Liver (tissue), 9 donors: ENCODE results near the gene ZDHHC8. TPM values are rescaled to one million over a fixed set of nuclear protein-coding genes. Genes with fewer than 3 reads are reported as not detected.

Source experiments
- DNase-seq: peaks from one replicate; pipeline ENCODE4 v3.0.0-alpha.2; 2017; ENCODE audit warnings: low spot score
- H3K27ac ChIP-seq, 2 donors: one replicate each; pipeline ENCODE4 v1.7.0; 2013; ENCODE audit warnings: inconsistent platforms in 2 of 2, low read length in 2 of 2, control low read depth in 1 of 2, low read depth in 1 of 2, mild to moderate bottlenecking in 1 of 2
- H3K27me3 ChIP-seq, 4 donors: one replicate each; pipeline versions ENCODE4 v1.6.1 to v1.7.0; 2013; ENCODE audit warnings: low read length in 3 of 4, inconsistent platforms in 1 of 4, mild to moderate bottlenecking in 1 of 4, moderate library complexity in 1 of 4; ENCODE audit not compliant: control insufficient read depth in 4 of 4, insufficient read depth in 4 of 4
- H3K36me3 ChIP-seq, 4 donors: one replicate each; pipeline versions ENCODE4 v1.6.1 to v1.7.0; 2013; ENCODE audit warnings: low read length in 3 of 4, mild to moderate bottlenecking in 3 of 4, low read depth in 1 of 4, moderate library complexity in 1 of 4; ENCODE audit not compliant: control insufficient read depth in 4 of 4, insufficient read depth in 3 of 4
- H3K4me1 ChIP-seq, 4 donors: one replicate each; pipeline versions ENCODE4 v1.6.1 to v1.7.0; 2013; ENCODE audit warnings: low read length in 3 of 4, mild to moderate bottlenecking in 3 of 4, moderate library complexity in 1 of 4; ENCODE audit not compliant: control insufficient read depth in 4 of 4, insufficient read depth in 4 of 4
- H3K4me3 ChIP-seq, 3 donors: one replicate each; pipeline versions ENCODE4 v1.6.1 to v1.7.0; 2013; ENCODE audit warnings: low read length in 3 of 3, control low read depth in 1 of 3, low read depth in 1 of 3, mild to moderate bottlenecking in 1 of 3
- H3K9ac ChIP-seq, 2 donors: one replicate each; pipeline ENCODE4 v1.7.0; 2013; ENCODE audit warnings: low read length in 2 of 2, mild to moderate bottlenecking in 2 of 2, moderate library complexity in 2 of 2, control low read depth in 1 of 2, low read depth in 1 of 2
- H3K9me3 ChIP-seq, 4 donors: one replicate each; pipeline versions ENCODE4 v1.6.1 to v1.7.0; 2013; ENCODE audit warnings: low read length in 3 of 4; ENCODE audit not compliant: control insufficient read depth in 4 of 4
- EGR1 ChIP-seq, 2 donors: IDR thresholded peaks; 2 replicates each; pipeline ENCODE4 v1.6.1; 2016 to 2018; ENCODE audit warnings: antibody characterized with exemption in 2 of 2, low read depth in 2 of 2
- FOXA1 ChIP-seq: IDR thresholded peaks from 2 replicates; pipeline ENCODE4 v1.6.1; 2016; ENCODE audit warnings: antibody characterized with exemption
- FOXA2 ChIP-seq: IDR thresholded peaks from 2 replicates; pipeline ENCODE4 v1.6.1; 2016; ENCODE audit warnings: antibody characterized with exemption
- GABPA ChIP-seq, 2 donors: IDR thresholded peaks in 1 of 2; conservative IDR thresholded peaks in 1 of 2; 2 replicates each; pipeline ENCODE4 v1.6.1; 2016; ENCODE audit warnings: antibody characterized with exemption in 2 of 2, mild to moderate bottlenecking in 1 of 2, moderate library complexity in 1 of 2
- HNF4A ChIP-seq, 2 donors: conservative IDR thresholded peaks; 2 replicates each; pipeline ENCODE4 v1.6.1; 2016; ENCODE audit warnings: antibody characterized with exemption in 2 of 2, mild to moderate bottlenecking in 2 of 2
- HNF4G ChIP-seq: IDR thresholded peaks from 2 replicates; pipeline ENCODE4 v1.6.1; 2016; ENCODE audit warnings: antibody characterized with exemption
- JUND ChIP-seq, 2 donors: IDR thresholded peaks; 2 replicates each; pipeline ENCODE4 v1.6.1; 2016; ENCODE audit warnings: antibody characterized with exemption in 2 of 2
- MAX ChIP-seq: IDR thresholded peaks from 2 replicates; pipeline ENCODE4 v1.6.1; 2016; ENCODE audit warnings: antibody characterized with exemption
- NR2F2 ChIP-seq: IDR thresholded peaks from 2 replicates; pipeline ENCODE4 v1.6.1; 2016; ENCODE audit warnings: antibody characterized with exemption
- RAD21 ChIP-seq, 2 donors: IDR thresholded peaks; 2 replicates each; pipeline ENCODE4 v1.6.1; 2016; ENCODE audit warnings: antibody characterized with exemption in 2 of 2, mild to moderate bottlenecking in 2 of 2
- RXRA ChIP-seq, 2 donors: IDR thresholded peaks; 2 replicates each; pipeline ENCODE4 v1.6.1; 2017 to 2018; ENCODE audit warnings: antibody characterized with exemption in 2 of 2, mild to moderate bottlenecking in 1 of 2
- SP1 ChIP-seq: IDR thresholded peaks from 2 replicates; pipeline ENCODE4 v1.6.1; 2018; ENCODE audit warnings: antibody characterized with exemption, mild to moderate bottlenecking
- TAF1 ChIP-seq: conservative IDR thresholded peaks from 2 replicates; pipeline ENCODE4 v1.6.1; 2016; ENCODE audit warnings: antibody characterized with exemption, mild to moderate bottlenecking
- YY1 ChIP-seq: IDR thresholded peaks from 2 replicates; pipeline ENCODE4 v1.6.1; 2016; ENCODE audit warnings: antibody characterized with exemption, mild to moderate bottlenecking
- WGBS: extraction: QIAGEN DNeasy Blood & Tissue Kit; methylation state at CpG from one replicate; pipeline ENCODE4 v1.1.7; 2013; 5-methylcytosine and 5-hydroxymethylcytosine counted together
- polyA plus RNA-seq, 2 donors: library from polyadenylated mRNA; stranded (reverse) in 1 of 2; unstranded in 1 of 2; fragments of 200-250 nt in 1 of 2; fragments of >200 nt in 1 of 2; fragmentation: Nextera tagmentation in 1 of 2; extraction: Ambion mirVana in 1 of 2; gene quantifications; one replicate each; pipeline versions ENCODE4 v1.2.1 to v1.2.3, GENCODE V29; 2013 to 2015
- total RNA-seq, 2 donors: library from RNA; depleted of rRNA; stranded (reverse); fragments of >200 nt; gene quantifications; one replicate each; pipeline ENCODE4 v1.2.3, GENCODE V29; 2014
- TF ChIP-seq, protein P1 (sequence below): fragments of 150-350 bp; IDR thresholded peaks from 2 replicates; pipeline ENCODE4 v1.5.1; 2017; ENCODE audit warnings: improper control_type of control experiment, low read depth, low read length; ENCODE audit not compliant: missing input control
- TF ChIP-seq, protein P2 (sequence below): IDR thresholded peaks from 2 replicates; pipeline ENCODE4 v1.6.1; 2016; ENCODE audit warnings: antibody characterized with exemption
- TF ChIP-seq, protein P3 (sequence below): IDR thresholded peaks from 2 replicates; pipeline ENCODE4 v1.6.1; 2016; ENCODE audit warnings: antibody characterized with exemption
- TF ChIP-seq, protein P4 (sequence below): IDR thresholded peaks from 2 replicates; pipeline ENCODE4 v1.6.1; 2016; ENCODE audit warnings: antibody characterized with exemption, mild to moderate bottlenecking
- donor health status: healthy.
- donor health status: healthy.
- donor health status: healthy.
- donor health status: healthy.
- donor health status: healthy.

The ZDHHC8 gene
- total and polyA plus RNA-seq, 4 donors, result 2.9 to 11.8 (median 6.8) TPM

- no peaks in the 10 kb centered on the region for H3K27me3 ChIP-seq
- H3K9ac ChIP-seq, result no peak overlapping the region
- H3K9me3 ChIP-seq, result no peaks in the 10 kb centered on the region
- H3K36me3 ChIP-seq, result peaks cover 6 to 31% (median 8%) of the 10 kb centered on the region in 4 donors
- peak overlapping the region in 1 of 3 donors; percentile 10 for H3K4me3 ChIP-seq
- DNase-seq, result no peak
- peaks cover 5 to 73% (median 60%) of the 10 kb centered on the region in 4 donors for H3K4me1 ChIP-seq
- H3K27ac ChIP-seq, result peak overlapping the region; percentile 5 to 59
- TF ChIP-seq, protein P1, sequence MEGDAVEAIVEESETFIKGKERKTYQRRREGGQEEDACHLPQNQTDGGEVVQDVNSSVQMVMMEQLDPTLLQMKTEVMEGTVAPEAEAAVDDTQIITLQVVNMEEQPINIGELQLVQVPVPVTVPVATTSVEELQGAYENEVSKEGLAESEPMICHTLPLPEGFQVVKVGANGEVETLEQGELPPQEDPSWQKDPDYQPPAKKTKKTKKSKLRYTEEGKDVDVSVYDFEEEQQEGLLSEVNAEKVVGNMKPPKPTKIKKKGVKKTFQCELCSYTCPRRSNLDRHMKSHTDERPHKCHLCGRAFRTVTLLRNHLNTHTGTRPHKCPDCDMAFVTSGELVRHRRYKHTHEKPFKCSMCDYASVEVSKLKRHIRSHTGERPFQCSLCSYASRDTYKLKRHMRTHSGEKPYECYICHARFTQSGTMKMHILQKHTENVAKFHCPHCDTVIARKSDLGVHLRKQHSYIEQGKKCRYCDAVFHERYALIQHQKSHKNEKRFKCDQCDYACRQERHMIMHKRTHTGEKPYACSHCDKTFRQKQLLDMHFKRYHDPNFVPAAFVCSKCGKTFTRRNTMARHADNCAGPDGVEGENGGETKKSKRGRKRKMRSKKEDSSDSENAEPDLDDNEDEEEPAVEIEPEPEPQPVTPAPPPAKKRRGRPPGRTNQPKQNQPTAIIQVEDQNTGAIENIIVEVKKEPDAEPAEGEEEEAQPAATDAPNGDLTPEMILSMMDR, result peak; percentile 32
- TF ChIP-seq YY1 (no peak), JUND (IDR thresholded peaks at IDR 0.05) (no peak), RXRA (IDR thresholded peaks at IDR 0.05) (peak; percentile 54 to 60), HNF4A (conservative IDR thresholded peaks at IDR 0.05) (peak; percentile 53 to 65), RAD21 (IDR thresholded peaks at IDR 0.05) (peak; percentile 36 to 55), SP1 (peak; percentile 47)
- 70% methylated on average over 32 of the region's 32 CpGs for WGBS
Observed at GRCh38 chr22:20125201-20126174, 6.1 kb upstream of the ZDHHC8 start.

DNA sequence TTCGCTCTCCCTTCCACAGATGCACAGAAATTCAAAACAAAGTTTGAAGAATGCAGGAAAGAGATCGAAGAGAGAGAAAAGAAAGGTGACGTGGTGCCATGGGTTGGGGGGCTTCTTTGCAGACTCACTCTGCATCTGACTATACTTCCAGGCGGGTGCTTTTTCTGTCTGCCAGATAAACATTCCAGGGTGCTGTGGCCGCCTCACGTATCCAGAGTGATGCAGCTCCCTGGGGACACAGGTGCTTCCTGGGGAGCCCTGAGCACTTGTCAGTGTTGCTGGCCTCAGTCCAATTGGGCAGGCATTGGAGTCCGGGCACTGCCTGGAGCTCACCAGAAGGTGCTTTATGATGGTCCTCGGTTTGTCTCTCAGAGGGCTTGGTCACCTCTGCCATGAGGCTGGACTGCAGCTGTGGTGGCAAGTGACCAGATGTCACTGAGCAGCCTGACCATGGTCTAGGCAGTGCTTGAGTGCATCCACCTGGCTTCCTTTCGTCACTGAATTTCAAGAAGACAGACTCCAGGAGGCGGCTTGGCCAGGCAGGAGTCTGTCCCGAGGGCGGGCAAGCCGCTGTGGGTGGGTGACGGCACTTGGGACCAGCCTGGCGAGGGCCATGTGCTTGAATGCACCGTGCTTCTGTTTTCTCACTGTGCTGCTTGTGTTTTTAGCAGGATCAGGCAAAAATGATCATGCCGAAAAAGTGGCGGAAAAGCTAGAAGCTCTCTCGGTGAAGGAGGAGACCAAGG is 5.1 kb upstream of the ZDHHC8 start:
- Histone ChIP-seq H3K4me3 (no peak overlapping the region), H3K36me3 (peaks cover 6 to 25% (median 8%) of the 10 kb centered on the region in 4 donors), H3K9me3 (no peaks in the 10 kb centered on the region), H3K9ac (no peak overlapping the region), H3K4me1 (peaks cover 5 to 77% (median 63%) of the 10 kb centered on the region in 4 donors), H3K27ac (no peak overlapping the region), H3K27me3 (no peaks in the 10 kb centered on the region)
- 86% methylated on average over 19 of the region's 19 CpGs for WGBS
- TF ChIP-seq, protein P2, sequence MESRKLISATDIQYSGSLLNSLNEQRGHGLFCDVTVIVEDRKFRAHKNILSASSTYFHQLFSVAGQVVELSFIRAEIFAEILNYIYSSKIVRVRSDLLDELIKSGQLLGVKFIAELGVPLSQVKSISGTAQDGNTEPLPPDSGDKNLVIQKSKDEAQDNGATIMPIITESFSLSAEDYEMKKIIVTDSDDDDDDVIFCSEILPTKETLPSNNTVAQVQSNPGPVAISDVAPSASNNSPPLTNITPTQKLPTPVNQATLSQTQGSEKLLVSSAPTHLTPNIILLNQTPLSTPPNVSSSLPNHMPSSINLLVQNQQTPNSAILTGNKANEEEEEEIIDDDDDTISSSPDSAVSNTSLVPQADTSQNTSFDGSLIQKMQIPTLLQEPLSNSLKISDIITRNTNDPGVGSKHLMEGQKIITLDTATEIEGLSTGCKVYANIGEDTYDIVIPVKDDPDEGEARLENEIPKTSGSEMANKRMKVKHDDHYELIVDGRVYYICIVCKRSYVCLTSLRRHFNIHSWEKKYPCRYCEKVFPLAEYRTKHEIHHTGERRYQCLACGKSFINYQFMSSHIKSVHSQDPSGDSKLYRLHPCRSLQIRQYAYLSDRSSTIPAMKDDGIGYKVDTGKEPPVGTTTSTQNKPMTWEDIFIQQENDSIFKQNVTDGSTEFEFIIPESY, result no peak
- TF ChIP-seq EGR1 (IDR thresholded peaks at IDR 0.05; ENCODE audit: low read depth in 2 of 2) (no peak), GABPA (IDR thresholded peaks at IDR 0.05 in 1 of 2, conservative IDR thresholded peaks at IDR 0.05 in 1 of 2) (no peak), SP1 (no peak), NR2F2 (no peak), HNF4A (conservative IDR thresholded peaks at IDR 0.05) (no peak), MAX (no peak), HNF4G (no peak), JUND (IDR thresholded peaks at IDR 0.05) (no peak), FOXA2 (no peak), FOXA1 (no peak), RXRA (IDR thresholded peaks at IDR 0.05) (no peak), RAD21 (IDR thresholded peaks at IDR 0.05) (no peak), YY1 (no peak), TAF1 (no peak)
- TF ChIP-seq, protein P3, sequence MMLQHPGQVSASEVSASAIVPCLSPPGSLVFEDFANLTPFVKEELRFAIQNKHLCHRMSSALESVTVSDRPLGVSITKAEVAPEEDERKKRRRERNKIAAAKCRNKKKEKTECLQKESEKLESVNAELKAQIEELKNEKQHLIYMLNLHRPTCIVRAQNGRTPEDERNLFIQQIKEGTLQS, result no peak
- TF ChIP-seq, protein P1, result no peak
- TF ChIP-seq, protein P4, sequence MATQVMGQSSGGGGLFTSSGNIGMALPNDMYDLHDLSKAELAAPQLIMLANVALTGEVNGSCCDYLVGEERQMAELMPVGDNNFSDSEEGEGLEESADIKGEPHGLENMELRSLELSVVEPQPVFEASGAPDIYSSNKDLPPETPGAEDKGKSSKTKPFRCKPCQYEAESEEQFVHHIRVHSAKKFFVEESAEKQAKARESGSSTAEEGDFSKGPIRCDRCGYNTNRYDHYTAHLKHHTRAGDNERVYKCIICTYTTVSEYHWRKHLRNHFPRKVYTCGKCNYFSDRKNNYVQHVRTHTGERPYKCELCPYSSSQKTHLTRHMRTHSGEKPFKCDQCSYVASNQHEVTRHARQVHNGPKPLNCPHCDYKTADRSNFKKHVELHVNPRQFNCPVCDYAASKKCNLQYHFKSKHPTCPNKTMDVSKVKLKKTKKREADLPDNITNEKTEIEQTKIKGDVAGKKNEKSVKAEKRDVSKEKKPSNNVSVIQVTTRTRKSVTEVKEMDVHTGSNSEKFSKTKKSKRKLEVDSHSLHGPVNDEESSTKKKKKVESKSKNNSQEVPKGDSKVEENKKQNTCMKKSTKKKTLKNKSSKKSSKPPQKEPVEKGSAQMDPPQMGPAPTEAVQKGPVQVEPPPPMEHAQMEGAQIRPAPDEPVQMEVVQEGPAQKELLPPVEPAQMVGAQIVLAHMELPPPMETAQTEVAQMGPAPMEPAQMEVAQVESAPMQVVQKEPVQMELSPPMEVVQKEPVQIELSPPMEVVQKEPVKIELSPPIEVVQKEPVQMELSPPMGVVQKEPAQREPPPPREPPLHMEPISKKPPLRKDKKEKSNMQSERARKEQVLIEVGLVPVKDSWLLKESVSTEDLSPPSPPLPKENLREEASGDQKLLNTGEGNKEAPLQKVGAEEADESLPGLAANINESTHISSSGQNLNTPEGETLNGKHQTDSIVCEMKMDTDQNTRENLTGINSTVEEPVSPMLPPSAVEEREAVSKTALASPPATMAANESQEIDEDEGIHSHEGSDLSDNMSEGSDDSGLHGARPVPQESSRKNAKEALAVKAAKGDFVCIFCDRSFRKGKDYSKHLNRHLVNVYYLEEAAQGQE, result no peak
- no peak for DNase-seq
